CD14-positive monocyte (primary cell): Measurements from ENCODE around the gene PRAMEF12. TPM values are rescaled to one million over a fixed set of nuclear protein-coding genes. Genes with fewer than 3 reads are reported as not detected.
"Not testable (repeated sequence)": the region's sequence is repeated elsewhere in the genome, so short reads cannot be mapped to it uniquely, and the experiment has no call there.

Experiments used
- DNase-seq, 3 donors: peaks; one replicate each; pipeline ENCODE4 v3.0.0-alpha.2; 2011 to 2022
- H2AFZ ChIP-seq: 2 replicates; pipeline ENCODE4 v1.6.0; 2012; ENCODE audit warnings: mild to moderate bottlenecking, low read depth, low read length, inconsistent platforms; ENCODE audit not compliant: insufficient read depth, poor library complexity, severe bottlenecking
- H3K27ac ChIP-seq, 2 donors: 1 replicate in 1 of 2; 2 replicates in 1 of 2; pipeline ENCODE4 v1.5.1; 2012 to 2013; ENCODE audit warnings: low read length in 2 of 2, control low read depth in 1 of 2, inconsistent platforms in 1 of 2, low read depth in 1 of 2, mild to moderate bottlenecking in 1 of 2
- H3K27me3 ChIP-seq, 2 donors: one replicate each; pipeline versions ENCODE4 v1.6.0 to v1.6.1; 2011 to 2013; ENCODE audit warnings: low read length in 2 of 2; ENCODE audit not compliant: control insufficient read depth in 2 of 2, insufficient read depth in 2 of 2
- H3K36me3 ChIP-seq, 2 donors: replicated peaks in 1 of 2; 1 replicate in 1 of 2; 2 replicates in 1 of 2; pipeline versions ENCODE4 v1.5.1 to v1.6.1; 2012 to 2013; ENCODE audit warnings: low read length in 2 of 2, control low read depth in 1 of 2, inconsistent platforms in 1 of 2, mild to moderate bottlenecking in 1 of 2; ENCODE audit not compliant: insufficient read depth in 2 of 2, control insufficient read depth in 1 of 2
- H3K4me1 ChIP-seq, 2 donors: 1 replicate in 1 of 2; 2 replicates in 1 of 2; pipeline versions ENCODE4 v1.5.1 to v1.6.1; 2012 to 2013; ENCODE audit warnings: low read length in 2 of 2, control low read depth in 1 of 2, inconsistent platforms in 1 of 2, mild to moderate bottlenecking in 1 of 2, moderate library complexity in 1 of 2; ENCODE audit not compliant: insufficient read depth in 2 of 2, control insufficient read depth in 1 of 2
- H3K4me2 ChIP-seq: replicated peaks from 2 replicates; pipeline ENCODE3; 2012; ENCODE audit warnings: low read length, moderate library complexity, mild to moderate bottlenecking; ENCODE audit not compliant: poor library complexity, severe bottlenecking; ENCODE audit errors: extremely low read depth
- H3K4me3 ChIP-seq, 3 experiments: fragments of 200-600 bp in 1 of 3; sonication (generic) in 1 of 3; replicated peaks in 1 of 3; 1 replicate in 2 of 3; 2 replicates in 1 of 3; pipeline ENCODE4 v1.5.1; 2011 to 2013; ENCODE audit warnings: low read length in 3 of 3, mild to moderate bottlenecking in 3 of 3, control low read depth in 2 of 3, low read depth in 2 of 3, inconsistent platforms in 1 of 3, moderate library complexity in 1 of 3
- H3K79me2 ChIP-seq: 2 replicates; pipeline ENCODE4 v1.6.0; 2012; ENCODE audit warnings: mild to moderate bottlenecking, control low read depth, inconsistent platforms, low read length, moderate library complexity; ENCODE audit not compliant: insufficient read depth
- H3K9ac ChIP-seq: 2 replicates; pipeline ENCODE4 v1.6.0; 2017; ENCODE audit warnings: low read length, mild to moderate bottlenecking; ENCODE audit not compliant: insufficient read depth, poor library complexity, severe bottlenecking
- H3K9me3 ChIP-seq, 2 donors: replicated peaks in 1 of 2; 1 replicate in 1 of 2; 2 replicates in 1 of 2; pipeline versions ENCODE4 v1.5.1 to v1.6.1; 2012 to 2013; ENCODE audit warnings: low read length in 2 of 2, control low read depth in 1 of 2; ENCODE audit not compliant: control insufficient read depth in 1 of 2, insufficient read depth in 1 of 2
- H4K20me1 ChIP-seq: 2 replicates; pipeline ENCODE4 v1.6.0; 2012; ENCODE audit warnings: mild to moderate bottlenecking, low read length, control low read depth, moderate library complexity; ENCODE audit not compliant: insufficient read depth
- H3K27ac Mint-ChIP-seq, 7 donors: one replicate each; pipeline ENCODE4 v1.8.0; 2020; ENCODE audit warnings: mild to moderate bottlenecking in 7 of 7, mixed read lengths in 7 of 7, moderate library complexity in 6 of 7, inconsistent platforms in 2 of 7
- H3K27me3 Mint-ChIP-seq, 3 donors: one replicate each; pipeline ENCODE4 v1.8.0; 2021 to 2022; ENCODE audit warnings: low read depth in 3 of 3, mild to moderate bottlenecking in 3 of 3, mixed read lengths in 3 of 3, moderate library complexity in 3 of 3, inconsistent platforms in 1 of 3
- H3K36me3 Mint-ChIP-seq, 2 donors: one replicate each; pipeline ENCODE4 v1.8.0; 2020; ENCODE audit warnings: mixed read lengths in 2 of 2, inconsistent platforms in 1 of 2, mild to moderate bottlenecking in 1 of 2
- H3K4me1 Mint-ChIP-seq: one replicate; pipeline ENCODE4 v1.8.0; 2020; ENCODE audit warnings: mild to moderate bottlenecking, mixed read lengths
- H3K4me3 Mint-ChIP-seq, 2 donors: one replicate each; pipeline ENCODE4 v1.8.0; 2020; ENCODE audit warnings: mild to moderate bottlenecking in 2 of 2, mixed read lengths in 2 of 2, moderate library complexity in 1 of 2
- H3K9me3 Mint-ChIP-seq, 7 donors: one replicate each; pipeline ENCODE4 v1.8.0; 2020 to 2022; ENCODE audit warnings: mixed read lengths in 7 of 7, mild to moderate bottlenecking in 6 of 7, moderate library complexity in 6 of 7, inconsistent platforms in 2 of 7
- CTCF ChIP-seq: fragments of 200-600 bp; IDR thresholded peaks from one replicate; pipeline ENCODE4 v1.8.0; 2022; ENCODE audit warnings: antibody characterized with exemption, mild to moderate bottlenecking
- WGBS: methylation state at CpG from one replicate; pipeline ENCODE4 v1.1.5; 2013; ENCODE audit warnings: missing lambda C conversion rate; ENCODE audit not compliant: insufficient coverage; 5-methylcytosine and 5-hydroxymethylcytosine counted together
- intact Hi-C, 2 donors: fragments of 100-400 bp; cut with micrococcal nuclease; formaldehyde crosslinking; loops; one replicate each; pipeline versions ENCODE4 v1.15.0 to v1.15.1; 2023
- polyA plus RNA-seq, 3 donors: library from polyadenylated mRNA; depleted of rRNA in 1 of 3; unstranded in 2 of 3; stranded (reverse) in 1 of 3; fragments of 300-500 nt in 2 of 3; fragments of >200 nt in 1 of 3; fragmentation: Illumina TruSeq in 2 of 3; gene quantifications; 1 replicate in 2 of 3; 2 replicates in 1 of 3; pipeline ENCODE4 v1.2.3, GENCODE V29; 2012 to 2021

Gene PRAMEF12
- polyA plus RNA-seq, 3 donors = not detected

DNA sequence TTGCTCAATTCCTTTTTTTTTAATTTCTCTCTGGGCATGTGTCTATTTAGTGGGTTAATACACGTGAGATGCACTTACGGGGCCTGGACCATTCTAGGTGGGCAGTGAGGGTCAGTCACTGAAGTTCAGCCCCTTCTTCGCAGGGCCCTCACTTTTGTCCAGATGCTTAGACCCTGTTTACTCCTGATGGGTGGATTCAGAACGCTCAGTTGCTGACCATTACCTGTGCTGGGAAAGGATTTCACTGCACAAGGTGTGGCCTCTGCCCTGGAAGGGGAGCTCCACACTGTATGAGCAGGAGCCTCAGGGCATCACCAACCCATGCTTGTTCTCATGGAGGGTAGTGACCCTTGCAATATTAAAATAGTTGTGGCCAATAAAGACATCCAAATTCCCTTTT, 4.5 kb downstream of the PRAMEF12 start:
- H3K9ac ChIP-seq = no peak overlapping the region
- peaks cover 2 to 5% (median 3%) of the 10 kb centered on the region in 3 donors for H3K27me3 Mint-ChIP-seq

DNA sequence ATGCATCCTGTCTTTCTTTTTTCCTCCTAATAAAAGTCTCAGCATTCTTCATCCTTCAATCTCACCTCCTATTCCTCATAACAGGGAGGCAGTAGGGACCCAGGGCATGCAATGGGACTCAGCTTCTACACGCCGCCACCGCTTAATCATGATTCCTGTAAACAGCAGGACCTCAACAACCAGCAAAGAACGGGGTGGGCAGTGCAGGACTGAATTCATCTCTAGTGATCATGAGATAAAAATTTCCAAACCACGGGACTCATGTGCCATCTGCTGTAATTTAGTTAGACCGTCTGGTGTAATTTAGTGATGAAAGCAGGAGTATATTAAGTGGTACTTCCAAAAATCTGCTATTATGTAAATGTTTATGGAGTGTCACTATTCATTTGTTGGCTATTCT, 5.4 kb downstream of the PRAMEF12 start:
- no peaks in the 10 kb centered on the region for H3K4me1 Mint-ChIP-seq
- WGBS = 100% methylated on average over 1 of the region's 6 CpGs
- Histone ChIP-seq H3K79me2 (no peaks in the 10 kb centered on the region), H3K36me3 (no peaks in the 10 kb centered on the region), H2AFZ (no peak overlapping the region), H3K9ac (no peak overlapping the region), H3K4me1 (no peaks in the 10 kb centered on the region), H3K27ac (no peak overlapping the region), H3K4me2 (no peak overlapping the region), H3K9me3 (peaks cover 3 to 6% of the 10 kb centered on the region in 2 donors), H3K4me3 (no peak overlapping the region), H3K27me3 (no peaks in the 10 kb centered on the region), H4K20me1 (no peaks in the 10 kb centered on the region)
- H3K9me3 Mint-ChIP-seq = peaks cover 0 to 12% (median 4%) of the 10 kb centered on the region in 7 donors
- no peak for DNase-seq
- no peak for TF ChIP-seq CTCF
- intact Hi-C loops = no loop called here
- no peak overlapping the region for H3K27ac Mint-ChIP-seq
- H3K36me3 Mint-ChIP-seq = no peaks in the 10 kb centered on the region
- no peak overlapping the region for H3K4me3 Mint-ChIP-seq
- peaks cover 2 to 5% (median 3%) of the 10 kb centered on the region in 3 donors for H3K27me3 Mint-ChIP-seq

More for the DNA sequence above, 4.5 kb downstream of the PRAMEF12 start:
- no peaks in the 10 kb centered on the region for H3K4me1 Mint-ChIP-seq
- no peaks in the 10 kb centered on the region for H3K4me1 ChIP-seq
- peaks cover 0 to under 1% of the 10 kb centered on the region in 2 donors for H3K9me3 ChIP-seq
- peaks cover 0 to 7% (median under 1%) of the 10 kb centered on the region in 7 donors for H3K9me3 Mint-ChIP-seq
- intact Hi-C loops = no loop called here
- no peak overlapping the region for H3K4me3 Mint-ChIP-seq
- no peak overlapping the region for H3K27ac ChIP-seq
- H3K36me3 ChIP-seq = no peaks in the 10 kb centered on the region
- no peaks in the 10 kb centered on the region for H3K79me2 ChIP-seq
- no peak for DNase-seq
- no peaks in the 10 kb centered on the region for H3K36me3 Mint-ChIP-seq
- no peak for TF ChIP-seq CTCF
- no peak overlapping the region for H3K27ac Mint-ChIP-seq
- H3K4me2 ChIP-seq = no peak overlapping the region
- H3K4me3 ChIP-seq = no peak overlapping the region
- no peak overlapping the region for H2AFZ ChIP-seq
- 88% methylated on average over 4 of the region's 4 CpGs for WGBS
- H3K27me3 ChIP-seq = no peaks in the 10 kb centered on the region
- no peaks in the 10 kb centered on the region for H4K20me1 ChIP-seq

DNA sequence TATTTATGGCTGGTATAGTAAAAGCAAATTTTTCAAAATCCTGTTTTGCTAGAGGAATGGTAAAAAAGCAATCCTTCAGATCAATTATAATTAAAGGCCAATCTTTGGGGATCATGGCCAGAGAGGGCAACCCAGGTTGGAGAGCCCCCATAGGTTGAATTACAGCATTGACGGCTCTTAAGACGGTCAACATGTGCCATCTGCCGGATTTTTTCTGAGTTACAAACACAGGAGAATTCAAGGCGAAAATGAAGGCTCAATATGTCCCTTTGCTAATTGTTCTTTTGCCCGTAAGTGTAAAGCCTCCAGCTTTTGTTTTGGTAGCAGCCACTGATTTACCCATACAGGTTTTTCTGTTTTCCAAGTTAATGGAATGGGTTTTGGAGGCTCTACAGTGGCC, 8.0 kb downstream of the PRAMEF12 start:
- H3K79me2 ChIP-seq, H3K4me3 Mint-ChIP-seq, intact Hi-C loops, H3K4me2 ChIP-seq, H3K36me3 ChIP-seq, H3K4me1 ChIP-seq, DNase-seq, H3K27me3 ChIP-seq, H3K4me1 Mint-ChIP-seq, H2AFZ ChIP-seq, H3K36me3 Mint-ChIP-seq, H3K9ac ChIP-seq, H3K27me3 Mint-ChIP-seq, H3K27ac ChIP-seq, H4K20me1 ChIP-seq, H3K27ac Mint-ChIP-seq, H3K4me3 ChIP-seq: not testable (repeated sequence)
- H3K9me3 Mint-ChIP-seq = peaks cover 6 to 33% (median 23%) of the 10 kb centered on the region in 7 donors
- no CpG with 5 or more reads among the region's 5 CpGs for WGBS
- peaks cover 15 to 23% of the 10 kb centered on the region in 2 donors for H3K9me3 ChIP-seq
